Measurements from ENCODE around the gene PGM2.
A peak's percentile ranks its signal among the peaks of the same experiment; 100 is the strongest.

PGM2 gene

DNA sequence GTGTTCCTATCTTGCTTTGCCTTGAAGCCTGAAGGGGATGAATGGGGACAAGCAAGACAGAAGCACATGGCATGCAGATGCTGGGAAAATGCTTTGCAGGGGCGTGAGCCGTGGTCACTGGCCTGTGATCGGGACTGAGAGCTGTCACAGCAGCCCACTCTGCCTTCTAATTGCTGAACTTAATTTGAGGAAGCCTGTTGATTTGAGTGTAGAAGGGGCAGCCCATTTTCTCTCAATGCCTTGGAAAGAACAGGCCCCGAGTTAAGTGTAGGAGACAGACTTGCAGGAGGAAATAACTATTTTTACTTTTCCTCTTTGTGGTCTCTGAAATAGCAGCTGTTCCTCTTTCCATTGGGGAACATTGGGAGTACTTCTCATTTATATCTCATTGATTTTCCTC lies 38.3 kb downstream of the PGM2 start:
- DNase-seq (ENCODE audit: low read depth in 2 of 2), result no peak

DNA sequence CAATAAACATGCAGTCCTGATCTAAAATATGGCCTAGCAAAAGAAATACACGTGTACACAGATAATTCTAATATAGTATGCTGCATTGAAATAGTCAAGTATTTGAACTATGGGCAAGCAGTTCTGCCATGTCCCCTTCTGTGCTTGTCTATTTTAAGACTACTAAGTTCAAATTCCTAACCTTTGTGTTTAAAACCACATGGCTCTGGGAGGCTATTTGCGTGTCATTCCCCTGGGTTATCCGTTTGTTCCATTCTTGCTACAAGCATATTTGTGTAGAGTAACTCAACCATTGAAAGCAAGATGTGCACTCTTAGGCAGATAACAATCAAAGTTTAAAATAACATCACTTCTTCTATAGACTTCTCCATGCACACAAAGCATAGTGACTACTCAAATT lies 39.0 kb downstream of the PGM2 start:
- DNase-seq (ENCODE audit: low read depth in 2 of 2), result no peak

DNA sequence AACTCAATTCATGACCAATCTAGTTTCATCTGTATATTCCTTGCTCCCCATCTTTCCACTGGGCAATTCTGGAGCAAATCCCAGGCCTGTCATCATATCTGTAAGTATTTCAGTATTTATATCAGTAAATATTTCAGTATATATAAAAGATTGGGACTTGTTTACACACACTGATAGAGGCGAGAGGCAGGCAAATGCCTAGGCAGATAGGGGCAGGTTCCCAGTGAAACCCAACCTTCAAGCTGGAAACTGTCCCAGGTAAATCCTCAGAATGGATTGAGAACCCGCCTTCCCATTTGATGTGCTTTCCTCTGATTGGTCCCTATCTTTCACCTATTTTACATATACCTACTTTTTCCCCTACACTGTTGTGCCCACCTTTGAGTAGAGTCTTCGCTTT lies 40.6 kb downstream of the PGM2 start:
- no peak for DNase-seq (ENCODE audit: low read depth in 2 of 2)

DNA sequence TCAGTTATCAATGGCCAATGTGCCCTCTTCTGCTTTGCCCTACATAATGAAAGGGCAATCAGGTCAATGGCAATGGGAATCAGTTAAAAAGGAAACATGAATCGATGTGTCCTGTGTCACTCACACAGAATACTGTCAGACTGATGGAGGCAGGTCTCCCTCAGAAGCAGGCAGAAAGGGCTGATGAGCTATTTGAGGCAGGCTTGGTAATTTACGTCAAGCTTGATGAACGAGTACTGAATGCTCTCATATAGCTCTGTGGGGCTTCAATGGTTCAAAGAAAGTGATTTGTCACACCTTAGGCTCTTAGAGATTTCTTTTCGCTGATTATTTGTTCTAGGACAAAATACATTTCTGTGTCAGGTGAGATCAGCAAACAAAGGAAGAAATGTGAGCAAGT lies 41.8 kb downstream of the PGM2 start:
- no peak for DNase-seq (ENCODE audit: low read depth in 2 of 2)

GRCh38 chr4:37872310-37872988 lies 46.0 kb downstream of the PGM2 start:
- DNase-seq (ENCODE audit: low read depth in 2 of 2), result no peak

GRCh38 chr4:37873386-37873785 lies 46.9 kb downstream of the PGM2 start:
- no peak for DNase-seq (ENCODE audit: low read depth in 2 of 2)

- DNase-seq (ENCODE audit: low read depth in 2 of 2), result no peak
These were observed 49.7 kb downstream of the PGM2 start for GRCh38 chr4:37876156-37876555.

DNA sequence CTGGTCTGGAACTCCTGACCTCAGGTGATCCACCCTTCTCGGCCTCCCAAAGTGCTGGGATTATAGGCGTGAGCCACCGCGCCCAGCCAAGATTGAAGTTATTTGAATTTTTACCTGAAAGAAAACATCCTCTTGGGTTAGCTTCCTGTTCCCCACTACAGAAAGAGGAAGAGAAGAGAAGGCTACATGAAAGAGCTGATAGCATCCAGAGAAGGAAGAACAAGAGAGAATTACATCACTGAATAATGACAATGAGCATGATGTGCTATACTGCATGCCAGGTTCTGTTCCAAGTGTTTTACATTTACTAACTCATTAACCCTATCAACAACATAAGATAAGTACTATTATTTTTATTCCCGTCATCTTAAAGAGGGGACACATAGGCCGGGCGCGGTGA lies 52.9 kb downstream of the PGM2 start:
- no peak for DNase-seq (ENCODE audit: low read depth in 2 of 2)

DNA sequence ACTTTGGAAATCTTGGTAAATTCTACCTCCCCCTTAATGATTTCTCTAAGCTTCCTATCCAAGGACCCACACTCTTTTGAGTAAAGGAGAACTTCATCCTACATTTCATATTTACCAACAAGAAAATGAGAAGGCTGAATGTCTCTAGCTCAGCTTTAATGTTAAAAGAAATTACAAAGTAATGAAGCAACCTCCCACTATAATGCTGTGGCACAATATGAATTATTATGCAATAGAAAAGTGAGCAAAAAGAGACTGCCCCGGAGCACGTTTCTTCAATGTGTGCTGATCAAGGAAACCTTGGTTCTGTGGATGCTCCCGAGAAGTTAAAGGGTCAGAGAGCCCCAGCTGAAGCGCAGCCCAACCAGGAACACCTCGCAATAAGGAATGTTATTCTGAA lies 55.3 kb downstream of the PGM2 start:
- DNase-seq (ENCODE audit: low read depth in 2 of 2), result no peak

DNA sequence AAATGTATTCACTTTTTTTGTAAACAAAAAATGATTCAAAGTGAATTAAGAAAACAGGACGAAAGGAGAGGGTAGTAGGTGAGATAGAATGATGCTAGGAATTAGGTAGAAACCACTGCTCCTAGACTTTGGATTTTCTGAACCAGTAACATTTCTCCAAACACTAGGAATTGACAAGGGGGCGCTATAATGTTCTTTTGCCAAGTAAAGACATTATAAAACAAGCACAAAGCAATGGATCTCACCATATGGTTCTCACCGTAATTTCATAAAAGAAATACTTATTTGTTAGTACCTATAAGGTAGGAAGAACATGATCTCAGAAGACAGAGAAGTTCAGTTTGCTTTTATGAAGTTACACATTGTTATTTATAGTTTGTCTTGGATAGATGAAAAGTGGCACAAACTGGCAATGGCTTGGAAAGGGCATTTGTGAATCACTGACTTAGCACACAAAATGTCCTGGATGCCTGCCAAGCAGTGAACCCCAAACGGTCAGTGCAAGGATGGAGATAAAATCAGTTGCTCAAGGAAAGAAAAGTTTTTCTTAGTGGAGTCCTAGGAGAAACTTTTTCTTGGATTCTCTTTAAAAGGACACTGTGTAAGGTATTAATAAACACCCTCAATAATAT lies 56.3 kb downstream of the PGM2 start:
- DNase-seq (ENCODE audit: low read depth in 2 of 2), result no peak

DNA sequence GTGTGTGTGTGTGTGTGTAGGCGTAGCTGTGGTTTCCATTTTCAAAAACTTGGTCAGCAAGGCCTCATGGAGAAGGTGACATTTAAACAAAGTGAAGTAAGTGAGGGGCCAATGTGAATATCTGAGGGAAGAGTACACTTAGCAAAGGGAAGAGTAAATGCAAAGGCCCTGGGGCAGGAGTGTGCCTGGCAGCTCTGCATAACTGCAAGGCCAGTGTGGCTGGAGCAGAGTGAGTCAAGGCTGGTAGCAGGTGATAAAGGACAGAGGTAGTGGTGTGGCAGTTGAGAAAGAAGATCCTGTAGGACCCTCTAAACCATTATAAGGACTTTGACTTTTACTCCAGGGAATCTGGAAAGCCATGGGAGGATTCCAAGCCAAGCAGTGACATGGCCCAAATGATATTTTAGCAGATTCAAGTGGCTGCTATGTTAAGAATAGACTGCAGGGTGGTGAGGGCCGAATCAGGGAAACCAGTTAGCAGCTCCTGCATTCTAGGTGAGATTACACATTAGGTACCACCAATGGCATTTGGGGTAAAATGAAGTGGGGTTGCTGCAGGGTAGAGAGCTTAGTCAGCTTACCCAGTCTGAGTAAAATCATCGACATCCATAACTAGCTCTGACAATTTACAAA lies 58.5 kb downstream of the PGM2 start:
- DNase-seq (ENCODE audit: low read depth in 2 of 2), result no peak

- no peak for DNase-seq (ENCODE audit: low read depth in 2 of 2)
These were observed 59.0 kb downstream of the PGM2 start for GRCh38 chr4:37885496-37885895.

DNA sequence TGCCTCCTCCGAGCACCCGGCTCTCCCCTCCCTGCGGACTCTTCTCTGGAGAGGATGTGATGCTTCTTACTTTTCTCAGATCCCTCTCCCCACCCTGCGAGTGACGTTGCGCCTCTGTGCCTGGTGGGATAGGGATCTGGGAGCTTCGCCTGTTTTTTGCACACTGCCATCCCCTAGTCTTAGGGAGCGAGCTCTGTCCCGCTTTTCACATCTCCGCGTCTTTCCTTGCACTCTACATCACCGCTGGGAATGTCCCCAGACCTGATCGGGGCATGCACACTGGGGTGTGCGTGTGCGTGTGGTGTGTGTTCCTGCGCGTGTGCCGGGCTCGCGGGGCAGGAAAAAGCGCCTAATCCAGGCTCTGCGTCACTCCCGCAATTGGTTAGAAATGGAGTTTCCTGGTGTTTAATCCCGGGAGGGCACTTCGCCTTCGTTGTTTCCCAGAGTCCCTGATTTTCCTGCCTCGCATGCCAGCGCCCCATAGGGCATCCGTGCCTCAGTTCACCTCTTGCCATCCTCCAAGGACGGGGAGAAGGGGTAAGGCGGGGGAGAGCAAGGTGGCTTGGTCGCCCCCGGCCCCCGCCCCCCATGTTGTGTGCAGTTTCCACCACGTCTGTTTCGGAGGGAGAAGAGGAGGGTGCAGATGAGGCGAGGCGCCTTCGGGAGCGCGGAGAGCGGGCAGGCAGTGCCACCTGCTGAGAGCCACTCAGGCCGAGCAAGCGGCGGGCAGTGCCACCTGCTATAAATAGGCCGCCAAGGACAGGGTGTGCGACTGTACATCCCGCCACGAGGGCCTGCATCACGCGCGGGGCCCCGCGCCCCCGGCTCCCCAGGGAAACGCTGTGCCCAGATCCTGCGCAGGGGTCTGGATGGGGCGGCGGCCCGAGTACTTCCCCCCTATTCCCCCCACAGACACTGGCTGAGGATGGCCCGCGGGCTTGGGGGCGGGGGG lies 63.6 kb downstream of the PGM2 start:
- peak in 1 of 2 experiments; percentile 6 for DNase-seq (ENCODE audit: low read depth in 2 of 2)

GRCh38 chr4:37890801-37891259 lies 64.3 kb downstream of the PGM2 start, which contains the start of gene TBC1D1:
Gene TBC1D1, plus strand, starts transcription at chr4:37891084. Its CDS starts 11,012 bp downstream, at chr4:37902096.
- peak; percentile 7 to 35 for DNase-seq (ENCODE audit: low read depth in 2 of 2)

GRCh38 chr4:37891260-37892159 lies 65.0 kb downstream of the PGM2 start:
- peak; percentile 19 to 46 for DNase-seq (ENCODE audit: low read depth in 2 of 2)

- DNase-seq (ENCODE audit: low read depth in 2 of 2), result peak in 1 of 2 experiments; percentile 46
These were observed 66.2 kb downstream of the PGM2 start for GRCh38 chr4:37892641-37893040.

- DNase-seq (ENCODE audit: low read depth in 2 of 2), result no peak
These were observed 66.7 kb downstream of the PGM2 start for GRCh38 chr4:37893164-37893563.

- DNase-seq (ENCODE audit: low read depth in 2 of 2), result no peak
These were observed 68.8 kb downstream of the PGM2 start for GRCh38 chr4:37895271-37895670.

DNA sequence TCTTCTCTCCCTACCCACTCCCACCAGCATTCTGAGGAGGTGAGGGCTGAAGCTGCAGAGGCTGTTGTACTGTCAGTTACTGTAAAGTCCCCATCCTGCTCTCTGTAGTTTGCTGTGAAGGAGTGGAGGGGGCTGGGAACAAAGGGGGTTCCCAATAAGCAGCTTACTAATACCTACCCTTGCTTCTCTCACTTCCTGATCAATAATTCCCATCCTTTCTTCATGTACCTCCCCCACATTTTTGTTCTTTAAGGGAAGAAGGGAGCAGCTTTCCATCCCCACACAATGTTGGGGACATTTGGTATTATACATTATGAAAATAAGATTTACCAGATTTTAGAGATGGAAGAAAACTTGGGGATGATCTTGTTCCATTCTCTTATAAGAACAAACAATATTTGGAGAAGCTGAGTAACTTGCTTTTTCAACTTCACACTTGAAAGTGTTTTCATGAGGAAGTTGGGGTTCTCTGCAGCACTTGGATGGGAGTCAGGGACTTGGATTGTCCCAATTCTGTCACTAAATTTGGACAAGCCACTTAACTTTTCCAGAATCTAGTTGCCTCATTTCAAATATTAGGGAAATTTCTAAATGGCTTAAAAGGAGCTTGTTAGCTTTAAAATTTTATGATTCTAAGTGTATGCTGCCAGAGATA lies 69.8 kb downstream of the PGM2 start:
- no peak for DNase-seq (ENCODE audit: low read depth in 2 of 2)

- no peak for DNase-seq (ENCODE audit: low read depth in 2 of 2)
These were observed 75.7 kb downstream of the PGM2 start for GRCh38 chr4:37902212-37902611.

Measured in stimulated activated CD4-positive, alpha-beta T cell treated with anti-CD3 and anti-CD28 coated beads, Interleukin-12 subunit alpha, Interleukin-12 subunit beta, amount 100 ng/mL, for 24 hours (primary cell).